ENCODE measurements around the gene GPBAR1. TPM values are rescaled to one million over a fixed set of nuclear protein-coding genes. Genes with fewer than 3 reads are reported as not detected.

GPBAR1 gene
- total and polyA plus RNA-seq, 2 of the 8 experiments (the other 6 are each of a cell fraction or from before 2014, with no cell fraction given): 0.32 to 0.59 TPM

DNA sequence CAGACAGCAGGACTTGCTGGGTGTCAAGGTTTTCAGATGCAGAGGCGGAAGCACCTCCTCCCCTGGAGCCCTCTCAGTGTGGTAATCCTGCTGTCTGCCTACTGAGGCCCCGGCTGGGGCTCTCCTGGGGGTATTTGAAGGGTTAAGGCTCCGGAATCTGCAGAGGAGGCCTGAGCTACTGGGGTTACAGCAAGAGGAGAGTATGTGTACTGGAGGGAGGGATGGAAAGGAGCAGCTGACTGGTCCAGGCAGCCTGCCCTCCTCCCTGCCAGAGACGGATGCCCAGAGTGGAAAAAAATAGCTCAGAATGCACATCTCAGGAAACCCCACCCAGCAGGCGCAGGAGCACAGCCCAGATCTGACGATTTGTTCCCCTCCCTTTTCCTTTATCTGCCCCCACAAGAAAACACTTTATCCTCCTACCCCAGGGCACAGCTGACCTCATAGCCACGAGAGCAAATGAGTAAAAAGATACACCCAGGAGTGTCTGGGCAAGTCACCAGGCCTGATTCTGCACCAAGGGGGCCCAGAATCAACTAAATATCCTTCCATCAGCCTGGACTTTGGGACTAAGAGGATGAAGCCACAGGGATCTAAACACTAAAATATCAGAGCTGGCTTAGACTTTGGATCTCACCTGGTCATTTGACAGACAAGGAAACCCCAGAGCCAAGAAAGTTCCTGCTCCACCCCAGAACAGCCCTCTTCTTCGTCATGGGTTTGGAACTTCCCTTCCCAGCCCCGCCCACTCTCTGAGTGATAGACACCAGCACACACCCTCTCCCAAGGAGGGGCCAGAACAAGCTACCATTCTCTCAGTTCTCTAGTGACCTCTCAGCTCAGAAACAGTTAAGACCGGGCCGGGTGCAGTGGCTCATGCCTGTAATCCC, 26.0 kb downstream of the GPBAR1 start:
- TF ChIP-seq SP2 (IDR thresholded peaks at IDR 0.05; ENCODE audit: low read length) (no peak), CTBP2 (IDR thresholded peaks at IDR 0.05; ENCODE audit: borderline replicate concordance, insufficient read depth, insufficient read length, low read length) (no peak), KDM4A (IDR thresholded peaks at IDR 0.05; ENCODE audit: low read depth, low read length, severe bottlenecking) (no peak), TAF1 (IDR thresholded peaks at IDR 0.05; ENCODE audit: low read depth, low read length) (peak; percentile 29; the same call in 1 of the 2 replicates), TBP (IDR thresholded peaks at IDR 0.05; ENCODE audit: low read depth, low read length) (0 out of 2 replicates have a peak, but pooled peaks have one; percentile 28), MAFK (IDR thresholded peaks at IDR 0.05; ENCODE audit: low read depth, low read length) (no peak), PHF8 (conservative IDR thresholded peaks at IDR 0.05; ENCODE audit: low read depth, low read length) (no peak)
- no peak overlapping the region for H2BK5ac ChIP-seq (ENCODE audit: low read depth, low read length)
- CTCF ChIA-PET (ENCODE audit: partially characterized antibody): interaction anchor here (0.6 to 9.2 kb wide), 12 partner anchors 12 to 200 kb away, joined by 3 to 131 read pairs (median 4); partner anchors contain the start of genes AAMP, CATIP and PNKD
- DNase-seq (ENCODE audit: low read depth in 1 of 2, low spot score in 2 of 2) (peak; percentile 46 to 77), FAIRE-seq (peak; percentile 32)
- H3K4me1 ChIP-seq (replicated peaks in 1 of 4; ENCODE audit: control insufficient read depth in 3 of 4, insufficient read depth in 4 of 4, low read length in 3 of 4): peaks cover 5 to 11% (median 7%) of the 10 kb centered on the region in 4 experiments; a peak in 4 of 7 replicates
- H2BK20ac ChIP-seq (ENCODE audit: low read length): no peak overlapping the region
- no peak overlapping the region; a peak in 1 of 7 replicates for H3K9ac ChIP-seq (replicated peaks in 1 of 4; ENCODE audit: extremely low read depth in 1 of 4, low read depth in 3 of 4, low read length in 3 of 4)
- H3K36me3 ChIP-seq (ENCODE audit: control insufficient read depth in 2 of 4, insufficient read depth in 4 of 4, low read length in 3 of 4): no peaks in the 10 kb centered on the region
- H3K14ac ChIP-seq (ENCODE audit: insufficient read length): no peak overlapping the region
- no peak overlapping the region for H2AFZ ChIP-seq (ENCODE audit: low read length)
- no peaks in the 10 kb centered on the region for H3K27me3 ChIP-seq (replicated peaks in 1 of 4; ENCODE audit: control insufficient read depth in 3 of 4, extremely low read depth in 1 of 4, insufficient read depth in 3 of 4, low read length in 3 of 4)
- peaks cover 2% of the 10 kb centered on the region; the same call in 1 of the 2 replicates for H3K23me2 ChIP-seq (ENCODE audit: low read depth, low read length)
- H3K23ac ChIP-seq (ENCODE audit: insufficient read length): no peak overlapping the region
- no peak overlapping the region for H2BK15ac ChIP-seq (ENCODE audit: low read length)
- H3K4ac ChIP-seq (replicated peaks; ENCODE audit: insufficient read length, low read depth, low read length): no peak overlapping the region
- H3K27ac ChIP-seq (ENCODE audit: low read depth, low read length): no peak overlapping the region
- no peak overlapping the region for H3K56ac ChIP-seq (replicated peaks; ENCODE audit: insufficient read length, low read depth, low read length)
- H4K91ac ChIP-seq (replicated peaks; ENCODE audit: insufficient read length, low read length): no peak overlapping the region
- POLR2A ChIA-PET (ENCODE audit: partially characterized antibody): interaction anchor here (1.0 to 4.0 kb wide), 7 partner anchors 9 to 111 kb away, joined by 3 to 22 read pairs (median 4); partner anchors contain the start of genes AAMP and PNKD
- no peak overlapping the region for H3K4me3 ChIP-seq (ENCODE audit: extremely low read depth in 1 of 4, insufficient read depth in 2 of 4, low read depth in 3 of 4, low read length in 4 of 4)
- 0 out of 2 replicates have a peak, but pooled peaks cover 8% of the 10 kb centered on the region for H3K79me1 ChIP-seq (ENCODE audit: low read depth, low read length)
- H2AK5ac ChIP-seq (ENCODE audit: low read depth, low read length): no peak overlapping the region
- peak overlapping the region; percentile 29 to 39; a peak in 3 of 4 replicates for H3K4me2 ChIP-seq (ENCODE audit: insufficient read depth in 1 of 2, low read depth in 2 of 2, low read length in 2 of 2)
- H2BK120ac ChIP-seq (replicated peaks; ENCODE audit: low read depth, low read length): no peak overlapping the region
- H3K18ac ChIP-seq (ENCODE audit: extremely low read depth, low read length): no peak overlapping the region
- H4K8ac ChIP-seq (ENCODE audit: extremely low read depth, insufficient read depth, low read length): no peak overlapping the region
- H3K79me2 ChIP-seq (ENCODE audit: control insufficient read depth in 1 of 2, insufficient read depth in 2 of 2, low read length in 2 of 2): no peaks in the 10 kb centered on the region
- H4K5ac ChIP-seq (ENCODE audit: insufficient read length, low read depth, low read length): no peak overlapping the region
- H3K9me3 ChIP-seq (ENCODE audit: insufficient read depth in 2 of 2, low read depth in 1 of 2, low read length in 1 of 2): no peaks in the 10 kb centered on the region
- WGBS, 2 experiments (ENCODE audit: extremely low coverage in 1 of 2, insufficient coverage in 1 of 2, insufficient read length in 1 of 2, insufficient replicate concordance in 2 of 2, low coverage in 1 of 2, low lambda C conversion rate in 2 of 2, missing lambda C conversion rate in 1 of 2): 53% methylated on average over 10 of the region's 11 CpGs; no CpG with 5 or more reads in 1 of the 2 experiments
- no peak overlapping the region for H2BK12ac ChIP-seq (ENCODE audit: low read depth, low read length)
- H4K20me1 ChIP-seq (replicated peaks in 1 of 2; ENCODE audit: control insufficient read depth in 1 of 2, insufficient read depth in 2 of 2, low read length in 2 of 2): peaks cover 0 to 5% of the 10 kb centered on the region in 2 experiments
